Right ventricle myocardium superior (tissue), 1 donor: Measurements from ENCODE around the gene KRT34. TPM values are rescaled to one million over a fixed set of nuclear protein-coding genes. Genes with fewer than 3 reads are reported as not detected.
"Not testable (repeated sequence)": the region's sequence is repeated elsewhere in the genome, so short reads cannot be mapped to it uniquely, and the experiment has no call there.

Experiments used
- ATAC-seq: fragments of 200-7000 bp; cut with Tn5 transposase; one replicate; pipeline ENCODE4 v1.9.1; 2020; ENCODE audit warnings: mild to moderate bottlenecking; ENCODE audit not compliant: poor library complexity
- DNase-seq: peaks from one replicate; pipeline ENCODE4 v3.0.0-alpha.2; 2020
- intact Hi-C: fragments of 100-400 bp; cut with DNase I; formaldehyde crosslinking; loops from one replicate; pipeline ENCODE4 v1.11.2; 2022
- total RNA-seq: library from RNA; stranded (reverse); fragmentation: NEBNext Ultra II Directional; extraction: Animal tissue kit (Norgen Biotek cat#: 25700); gene quantifications from one replicate; pipeline ENCODE4 v1.2.1, GENCODE V29; 2021
- donor health status: DM: no; HTN: yes; CAD: no; lungs with severe emphysema.

KRT34 gene
- total RNA-seq, 1 donor from 2014 or later = not detected

GRCh38 chr17:41411072-41411840, 29.1 kb upstream of the KRT34 start:
- ATAC-seq (no peak), DNase-seq (no peak)
- intact Hi-C loops = no loop called here

DNA sequence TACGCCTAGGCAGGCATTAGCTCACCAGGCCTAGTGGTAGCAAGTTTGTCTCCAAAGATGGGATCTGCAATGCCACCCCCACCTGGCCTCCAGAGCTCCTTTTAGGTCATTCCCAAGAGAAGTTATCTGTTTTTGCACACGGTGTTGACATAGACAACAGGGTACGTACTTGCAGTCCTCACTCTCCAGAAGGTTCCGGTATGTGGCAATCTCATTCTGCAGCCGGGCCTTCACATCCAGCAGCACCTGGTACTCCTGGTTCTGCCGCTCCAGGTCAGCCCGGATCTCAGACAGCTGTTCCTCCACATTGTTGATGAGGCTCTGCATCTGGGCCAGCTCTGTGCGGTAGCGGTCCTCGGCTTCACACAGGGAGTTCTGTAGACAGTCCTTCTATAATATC, 25.1 kb upstream of the KRT34 start:
- DNase-seq = no peak
- ATAC-seq = no peak
- intact Hi-C loops = no loop called here

- DNase-seq (no peak), ATAC-seq (no peak)
- intact Hi-C loops = no loop called here
These were observed 24.1 kb upstream of the KRT34 start for GRCh38 chr17:41406205-41406604.

DNA sequence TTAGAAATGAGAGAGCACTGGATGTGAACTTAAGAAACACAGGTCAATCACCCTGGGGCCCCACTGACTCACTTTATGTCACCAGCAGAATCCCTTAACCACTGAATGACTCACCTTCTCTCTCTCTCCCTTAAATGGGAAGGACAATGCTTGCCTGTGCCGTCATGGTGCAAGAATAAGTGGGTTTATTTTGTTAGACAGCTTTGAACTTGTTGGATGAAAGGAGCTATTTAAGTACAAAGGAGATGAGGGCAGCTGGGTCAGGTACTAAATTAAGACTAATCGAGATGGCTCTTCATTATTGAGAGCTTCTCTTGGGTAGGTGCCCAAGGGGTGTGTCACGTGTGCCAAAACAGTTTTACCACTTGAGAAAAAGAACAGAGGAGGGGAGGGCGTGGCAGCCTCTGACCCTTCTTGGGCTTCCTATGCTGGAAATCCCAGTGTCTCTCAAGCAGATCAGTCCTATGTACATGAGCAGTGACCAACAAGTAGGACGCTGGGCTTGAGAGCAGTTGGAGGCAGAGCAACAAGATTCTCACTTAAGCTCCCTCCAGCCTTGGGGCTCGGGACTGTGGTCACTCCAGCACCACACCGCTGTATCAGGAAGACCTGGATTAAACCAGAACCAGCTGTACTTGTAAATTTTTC, 22.0 kb upstream of the KRT34 start:
- no peak for DNase-seq
- intact Hi-C loops = no loop called here
- no peak for ATAC-seq

DNA sequence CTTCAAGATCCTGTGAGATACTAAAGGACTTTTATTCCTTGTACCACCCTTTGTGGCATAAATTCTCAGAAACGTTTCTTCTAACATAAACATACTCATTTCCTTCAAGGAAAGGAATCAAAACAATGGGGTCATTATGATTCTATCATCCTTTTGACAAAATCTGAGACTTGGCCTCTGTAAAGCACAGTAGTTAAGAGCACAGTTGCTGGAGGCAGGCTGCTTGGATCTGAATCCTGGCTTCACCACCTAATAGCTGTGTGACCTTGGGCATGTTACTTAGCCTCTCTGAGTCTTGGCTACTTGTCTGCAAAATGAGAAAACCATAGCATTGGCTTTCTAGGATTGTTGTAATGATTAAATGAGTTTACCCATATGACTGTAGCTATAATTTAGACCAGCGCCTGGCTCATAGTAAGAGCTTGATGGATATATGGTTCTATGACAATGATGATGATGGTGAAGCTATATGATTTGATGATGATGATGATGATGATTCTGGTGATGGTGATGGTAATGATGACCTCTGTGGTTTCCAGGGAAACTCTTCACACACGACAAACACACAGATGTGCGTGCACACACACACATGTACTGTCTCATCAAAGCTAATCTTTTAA, 21.4 kb upstream of the KRT34 start:
- DNase-seq = no peak
- intact Hi-C loops = no loop called here
- ATAC-seq = no peak

DNA sequence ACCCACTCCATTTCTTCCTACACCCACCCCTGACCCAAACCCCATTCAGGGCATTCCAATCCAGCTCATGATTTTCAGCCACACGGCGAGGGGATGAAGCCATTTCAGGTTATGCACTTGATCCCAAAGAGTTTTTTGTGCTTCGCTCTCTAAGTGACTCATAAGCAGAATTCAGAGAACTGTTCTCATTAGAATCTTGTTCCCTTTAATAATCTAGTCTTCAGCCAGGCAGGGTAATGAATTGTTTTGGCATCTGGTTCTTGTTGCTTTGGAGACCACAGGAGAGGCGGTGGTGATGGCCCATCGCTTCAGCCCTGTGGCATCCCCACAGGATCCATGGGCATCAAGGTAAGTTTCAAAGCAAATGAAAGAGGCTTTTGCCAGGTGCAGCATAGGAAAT, 20.1 kb upstream of the KRT34 start:
- DNase-seq (no peak), ATAC-seq (no peak)
- intact Hi-C loops = no loop called here

DNA sequence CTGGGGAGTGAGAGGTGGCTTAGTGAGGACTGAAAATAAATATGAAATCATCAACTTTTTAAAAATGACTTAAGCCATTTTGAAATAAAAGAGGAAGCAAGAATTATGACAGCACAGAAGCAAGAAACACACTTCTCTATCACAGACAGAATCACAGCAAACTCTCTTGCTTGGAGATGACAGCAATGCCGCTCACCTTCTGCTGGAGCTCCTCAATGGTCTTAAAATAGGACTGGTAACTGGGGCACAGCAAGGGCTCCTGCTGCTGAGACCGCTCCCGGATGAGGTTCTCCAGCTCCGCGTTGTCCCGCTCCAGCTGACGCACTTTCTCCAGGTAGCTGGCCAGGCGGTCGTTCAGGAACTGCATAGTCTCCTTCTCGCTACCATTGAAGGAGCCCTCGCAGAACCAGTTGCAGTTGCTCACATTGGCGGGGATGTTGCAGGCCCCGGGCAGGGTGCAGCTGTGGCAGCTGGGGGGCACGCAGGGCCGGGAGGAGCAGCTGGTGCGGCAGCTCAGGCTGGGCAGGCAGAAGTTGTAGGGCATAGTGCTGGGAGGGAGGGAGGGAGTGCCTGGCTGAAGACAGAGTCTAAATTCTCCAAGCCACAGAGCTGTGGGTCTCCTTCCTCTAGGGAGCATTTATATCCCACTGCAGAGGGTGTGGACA, 15.0 kb upstream of the KRT34 start, which contains the start of gene KRT31:
Gene KRT31 (minus strand): TSS at position 613 of the 665 bp plus-strand sequence. CDS start 69 bp downstream, at position 544.
- DNase-seq = no peak
- no peak for ATAC-seq
- intact Hi-C loops = no loop called here

GRCh38 chr17:41396340-41396739, 14.2 kb upstream of the KRT34 start:
- ATAC-seq = no peak
- DNase-seq = no peak
- intact Hi-C loops = no loop called here

GRCh38 chr17:41395611-41396010, 13.5 kb upstream of the KRT34 start:
- ATAC-seq = no peak
- DNase-seq = no peak
- intact Hi-C loops = no loop called here

- ATAC-seq, intact Hi-C loops, DNase-seq: not testable (repeated sequence)
These were observed 12.9 kb upstream of the KRT34 start for GRCh38 chr17:41395044-41395443.

GRCh38 chr17:41394254-41394996, 12.3 kb upstream of the KRT34 start:
- no peak for ATAC-seq

GRCh38 chr17:41393826-41394225, 11.7 kb upstream of the KRT34 start:
- intact Hi-C loops = no loop called here
- no peak for ATAC-seq
- no peak for DNase-seq

More at GRCh38 chr17:41394254-41394996, 12.3 kb upstream of the KRT34 start:
- intact Hi-C loops = no loop called here
- no peak for DNase-seq

DNA sequence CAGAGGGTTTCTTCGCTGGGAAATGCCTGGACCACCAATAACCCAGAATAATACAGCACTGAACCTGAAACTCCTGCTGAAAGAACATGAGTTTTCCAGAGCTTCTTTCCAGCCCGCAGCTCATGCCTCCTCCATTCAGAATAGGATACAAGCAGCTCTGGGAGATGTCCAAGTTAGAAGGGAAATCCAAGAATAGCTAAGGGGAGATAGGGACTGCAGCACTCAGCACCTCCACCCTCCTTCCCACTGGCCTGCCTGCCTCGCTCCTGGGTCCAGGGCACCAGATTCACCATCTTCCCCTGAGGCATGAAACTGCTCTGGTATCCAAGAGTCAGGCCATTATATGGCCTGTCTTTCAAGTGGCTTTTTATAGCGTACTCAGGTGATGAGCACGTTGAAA, 11.2 kb upstream of the KRT34 start:
- DNase-seq (no peak), ATAC-seq (peak; percentile 87)
- intact Hi-C loops = no loop called here

DNA sequence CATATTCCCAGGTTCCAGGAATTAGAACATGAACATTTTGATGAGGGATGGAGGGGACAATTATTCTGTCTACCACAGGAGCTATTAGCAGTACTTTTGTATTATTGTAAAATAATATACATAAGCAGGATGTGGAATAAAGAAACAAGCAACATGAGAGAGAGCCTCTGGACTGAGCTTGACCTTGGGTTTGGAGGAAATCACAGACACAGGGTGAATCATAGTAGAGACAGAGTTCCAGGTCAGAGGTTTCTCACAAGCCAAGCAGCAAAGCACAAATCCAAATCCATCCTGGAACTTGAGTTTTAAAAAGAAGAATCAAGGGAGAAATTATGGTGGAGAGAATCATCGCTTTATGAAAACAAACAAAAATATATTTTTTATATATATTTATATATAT, 10.2 kb upstream of the KRT34 start:
- ATAC-seq (no peak), DNase-seq (no peak)
- intact Hi-C loops = no loop called here

- DNase-seq = no peak
- intact Hi-C loops = no loop called here
- no peak for ATAC-seq
These were observed 9.4 kb upstream of the KRT34 start for GRCh38 chr17:41391535-41391934.

- ATAC-seq (no peak), DNase-seq (no peak)
- intact Hi-C loops = no loop called here
These were observed 8.4 kb upstream of the KRT34 start for GRCh38 chr17:41390411-41390938.

- no peak for ATAC-seq
- intact Hi-C loops = no loop called here
- DNase-seq = no peak
These were observed 5.6 kb upstream of the KRT34 start for GRCh38 chr17:41387670-41388069.

- intact Hi-C loops = no loop called here
- ATAC-seq (no peak), DNase-seq (no peak)
These were observed 4.1 kb upstream of the KRT34 start for GRCh38 chr17:41386227-41386626.
